GM12864 (cell line): ENCODE results near the gene SNF8.

ENCODE experiments used
- DNase-seq: peaks from one replicate; pipeline ENCODE4 v3.0.0-alpha.2; 2011; ENCODE audit warnings: low read depth
- H3K4me3 ChIP-seq: 2 replicates; pipeline ENCODE4 v1.5.1; 2011; ENCODE audit warnings: mild to moderate bottlenecking, low read depth, low read length, control low read depth
- CTCF ChIP-seq: IDR thresholded peaks from 2 replicates; pipeline ENCODE4 v1.5.1; 2011; ENCODE audit warnings: low read depth, mild to moderate bottlenecking, moderate library complexity, low read length, control low read depth, inconsistent platforms; ENCODE audit errors: missing control alignments

SNF8 gene

GRCh38 chr17:48985436-48986245 lies 41.0 kb upstream of the SNF8 start:
- H3K4me3 ChIP-seq: no peak overlapping the region
- TF ChIP-seq CTCF: no peak

GRCh38 chr17:48981927-48982539 lies 37.4 kb upstream of the SNF8 start:
- TF ChIP-seq CTCF: no peak
- H3K4me3 ChIP-seq: no peak overlapping the region
- DNase-seq: no peak

More at GRCh38 chr17:48985436-48986245, 41.0 kb upstream of the SNF8 start:
- no peak for DNase-seq

- DNase-seq: no peak
- TF ChIP-seq CTCF: no peak
- no peak overlapping the region for H3K4me3 ChIP-seq
Measured at GRCh38 chr17:48973806-48974205, 29.2 kb upstream of the SNF8 start.

GRCh38 chr17:48972749-48973097 lies 28.1 kb upstream of the SNF8 start:
- TF ChIP-seq CTCF: no peak
- H3K4me3 ChIP-seq: no peak overlapping the region
- no peak for DNase-seq

- no peak overlapping the region for H3K4me3 ChIP-seq
- DNase-seq: no peak
- no peak for TF ChIP-seq CTCF
Measured at GRCh38 chr17:48970865-48971687, 26.4 kb upstream of the SNF8 start.

- no peak overlapping the region for H3K4me3 ChIP-seq
- no peak for DNase-seq
- TF ChIP-seq CTCF: no peak
Measured at GRCh38 chr17:48970224-48970623, 25.6 kb upstream of the SNF8 start.
